ENCODE measurements around the gene CDH5.

DNA sequence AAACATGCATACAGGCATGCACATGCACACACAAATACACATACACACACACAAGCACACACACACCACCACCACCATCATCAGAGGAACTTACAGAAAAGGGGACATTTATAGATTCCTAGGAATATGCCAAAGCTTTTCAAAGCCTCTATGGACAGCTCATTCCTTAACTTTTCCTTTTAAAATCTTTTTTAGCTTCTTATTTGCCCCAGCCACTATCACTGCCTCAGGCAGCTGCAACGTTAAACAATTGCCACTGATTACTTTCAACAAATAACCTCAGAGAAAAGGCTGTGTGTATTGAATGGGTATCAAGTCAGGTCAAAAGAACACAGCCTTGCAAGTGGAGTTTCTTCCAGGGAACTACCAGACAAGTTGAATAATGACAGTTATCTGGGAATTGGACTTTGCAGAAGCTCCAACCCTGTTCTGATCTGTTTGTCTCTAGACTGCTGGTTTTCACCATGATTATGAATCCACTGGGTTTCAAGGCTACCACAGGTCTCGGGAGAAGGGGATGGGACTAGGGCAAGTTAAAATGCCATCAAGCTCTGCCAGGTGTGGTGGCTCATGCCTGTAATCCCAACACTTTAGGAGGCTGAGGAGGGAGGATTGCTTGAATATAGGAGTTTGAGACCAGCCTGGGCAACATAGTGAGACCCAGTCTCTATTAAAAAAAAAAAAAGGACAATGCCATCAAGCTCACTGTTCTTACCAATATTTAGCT lies 38.7 kb downstream of the CDH5 start:
- TF ChIP-seq, protein P1, sequence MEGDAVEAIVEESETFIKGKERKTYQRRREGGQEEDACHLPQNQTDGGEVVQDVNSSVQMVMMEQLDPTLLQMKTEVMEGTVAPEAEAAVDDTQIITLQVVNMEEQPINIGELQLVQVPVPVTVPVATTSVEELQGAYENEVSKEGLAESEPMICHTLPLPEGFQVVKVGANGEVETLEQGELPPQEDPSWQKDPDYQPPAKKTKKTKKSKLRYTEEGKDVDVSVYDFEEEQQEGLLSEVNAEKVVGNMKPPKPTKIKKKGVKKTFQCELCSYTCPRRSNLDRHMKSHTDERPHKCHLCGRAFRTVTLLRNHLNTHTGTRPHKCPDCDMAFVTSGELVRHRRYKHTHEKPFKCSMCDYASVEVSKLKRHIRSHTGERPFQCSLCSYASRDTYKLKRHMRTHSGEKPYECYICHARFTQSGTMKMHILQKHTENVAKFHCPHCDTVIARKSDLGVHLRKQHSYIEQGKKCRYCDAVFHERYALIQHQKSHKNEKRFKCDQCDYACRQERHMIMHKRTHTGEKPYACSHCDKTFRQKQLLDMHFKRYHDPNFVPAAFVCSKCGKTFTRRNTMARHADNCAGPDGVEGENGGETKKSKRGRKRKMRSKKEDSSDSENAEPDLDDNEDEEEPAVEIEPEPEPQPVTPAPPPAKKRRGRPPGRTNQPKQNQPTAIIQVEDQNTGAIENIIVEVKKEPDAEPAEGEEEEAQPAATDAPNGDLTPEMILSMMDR (IDR thresholded peaks at IDR 0.05; ENCODE audit: low read depth, low read length) = no peak
- TF ChIP-seq, protein P2, sequence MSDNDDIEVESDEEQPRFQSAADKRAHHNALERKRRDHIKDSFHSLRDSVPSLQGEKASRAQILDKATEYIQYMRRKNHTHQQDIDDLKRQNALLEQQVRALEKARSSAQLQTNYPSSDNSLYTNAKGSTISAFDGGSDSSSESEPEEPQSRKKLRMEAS (IDR thresholded peaks at IDR 0.05; ENCODE audit: low read depth, low read length) = no peak
- TF ChIP-seq POLR2A (IDR thresholded peaks at IDR 0.05; ENCODE audit: extremely low read depth, insufficient read length) = no peak
